Keratinocyte (primary cell): ENCODE results near the gene MBTPS1.

ENCODE experiments used
- CTCF ChIP-seq, 3 experiments: IDR thresholded peaks in 1 of 3; conservative IDR thresholded peaks in 1 of 3; optimal IDR thresholded peaks in 1 of 3; 2 replicates in 2 of 3; 3 replicates in 1 of 3; pipeline versions ENCODE3 to v1.5.1; 2011; ENCODE audit warnings: low read length in 3 of 3, mild to moderate bottlenecking in 3 of 3, moderate library complexity in 2 of 3, control low read depth in 1 of 3, inconsistent platforms in 1 of 3; ENCODE audit not compliant: insufficient read depth in 2 of 3; ENCODE audit errors: extremely low read depth in 1 of 3
- EZH2 ChIP-seq: IDR thresholded peaks from one replicate; pipeline ENCODE4 v1.6.1; 2012; ENCODE audit warnings: inconsistent platforms, mild to moderate bottlenecking, low read length, moderate library complexity

GRCh38 chr16:84088695-84089395 lies 27.9 kb downstream of the MBTPS1 start:
- TF ChIP-seq CTCF (optimal IDR thresholded peaks at IDR 0.05 in 1 of 3, IDR thresholded peaks at IDR 0.05 in 1 of 3, conservative IDR thresholded peaks at IDR 0.05 in 1 of 3; ENCODE audit: extremely low read depth in 1 of 3, insufficient read depth in 2 of 3, low read length in 3 of 3) (peak in 1 of 3 experiments; percentile 33), EZH2 (no peak)
